ENCODE measurements around the gene HTR3D. TPM values are rescaled to one million over a fixed set of nuclear protein-coding genes. Genes with fewer than 3 reads are reported as not detected.
"Not testable (repeated sequence)": the region's sequence is repeated elsewhere in the genome, so short reads cannot be mapped to it uniquely, and the experiment has no call there.

HTR3D gene
- total RNA-seq, 1 experiment from 2014 or later = not detected

- DNase-seq (ENCODE audit: extremely low read depth, low read depth) = no peak
Measured at GRCh38 chr3:184015381-184016019, 16.0 kb upstream of the HTR3D start.

GRCh38 chr3:184016169-184016570 is 15.4 kb upstream of the HTR3D start:
- no peak for DNase-seq (ENCODE audit: extremely low read depth, low read depth)

- peak; percentile 43 for DNase-seq (ENCODE audit: extremely low read depth, low read depth)
Measured at GRCh38 chr3:184016811-184017671, 14.5 kb upstream of the HTR3D start.

GRCh38 chr3:184017672-184018423 is 13.7 kb upstream of the HTR3D start, which contains the start of gene ABCC5:
ABCC5 (minus strand) TSS chr3:184017884; CDS start chr3:184014392, 3,492 bp downstream.
- peak; percentile 84 for DNase-seq (ENCODE audit: extremely low read depth, low read depth)

- DNase-seq (ENCODE audit: extremely low read depth, low read depth) = no peak
Measured at GRCh38 chr3:184018424-184018973, 13.0 kb upstream of the HTR3D start.

GRCh38 chr3:184022323-184022722 is 9.2 kb upstream of the HTR3D start:
- DNase-seq (ENCODE audit: extremely low read depth, low read depth) = no peak

- not testable (repeated sequence) for DNase-seq (ENCODE audit: extremely low read depth, low read depth)
Measured at GRCh38 chr3:184025256-184025655, 6.3 kb upstream of the HTR3D start.

- DNase-seq (ENCODE audit: extremely low read depth, low read depth) = not testable (repeated sequence)
Measured at GRCh38 chr3:184028275-184028890, 3.2 kb upstream of the HTR3D start.

- no peak for DNase-seq (ENCODE audit: extremely low read depth, low read depth)
Measured at GRCh38 chr3:184029443-184029842, 2.1 kb upstream of the HTR3D start.

GRCh38 chr3:184030536-184030935 is 1.0 kb upstream of the HTR3D start:
- no peak for DNase-seq (ENCODE audit: extremely low read depth, low read depth)

GRCh38 chr3:184037816-184038215 is 6.3 kb downstream of the HTR3D start:
- DNase-seq (ENCODE audit: extremely low read depth, low read depth) = no peak

- not testable (repeated sequence) for DNase-seq (ENCODE audit: extremely low read depth, low read depth)
Measured at GRCh38 chr3:184038307-184038706, 6.8 kb downstream of the HTR3D start.

GRCh38 chr3:184039414-184039813 is 7.9 kb downstream of the HTR3D start:
- no peak for DNase-seq (ENCODE audit: extremely low read depth, low read depth)

GRCh38 chr3:184040010-184040409 is 8.5 kb downstream of the HTR3D start:
- peak; percentile 20 for DNase-seq (ENCODE audit: extremely low read depth, low read depth)

- DNase-seq (ENCODE audit: extremely low read depth, low read depth) = no peak
Measured at GRCh38 chr3:184042617-184043016, 11.1 kb downstream of the HTR3D start.

- no peak for DNase-seq (ENCODE audit: extremely low read depth, low read depth)
Measured at GRCh38 chr3:184045995-184046394, 14.5 kb downstream of the HTR3D start.

- no peak for DNase-seq (ENCODE audit: extremely low read depth, low read depth)
Measured at GRCh38 chr3:184050217-184050847, 18.8 kb downstream of the HTR3D start.

GRCh38 chr3:184052767-184053166 is 21.2 kb downstream of the HTR3D start, which contains the start of gene HTR3C:
HTR3C (plus strand) TSS chr3:184053047; CDS start chr3:184053081, 34 bp downstream.
- DNase-seq (ENCODE audit: extremely low read depth, low read depth) = no peak

GRCh38 chr3:184058029-184058428 is 26.5 kb downstream of the HTR3D start:
- no peak for DNase-seq (ENCODE audit: extremely low read depth, low read depth)

- no peak for DNase-seq (ENCODE audit: extremely low read depth, low read depth)
Measured at GRCh38 chr3:184059424-184059823, 27.9 kb downstream of the HTR3D start.
